Astrocyte of the hippocampus (primary cell): ENCODE data around the gene ALB.

Experiments
- DNase-seq: peaks from one replicate; pipeline ENCODE4 v3.0.0; 2011; ENCODE audit warnings: low read depth, low spot score

ALB gene

DNA sequence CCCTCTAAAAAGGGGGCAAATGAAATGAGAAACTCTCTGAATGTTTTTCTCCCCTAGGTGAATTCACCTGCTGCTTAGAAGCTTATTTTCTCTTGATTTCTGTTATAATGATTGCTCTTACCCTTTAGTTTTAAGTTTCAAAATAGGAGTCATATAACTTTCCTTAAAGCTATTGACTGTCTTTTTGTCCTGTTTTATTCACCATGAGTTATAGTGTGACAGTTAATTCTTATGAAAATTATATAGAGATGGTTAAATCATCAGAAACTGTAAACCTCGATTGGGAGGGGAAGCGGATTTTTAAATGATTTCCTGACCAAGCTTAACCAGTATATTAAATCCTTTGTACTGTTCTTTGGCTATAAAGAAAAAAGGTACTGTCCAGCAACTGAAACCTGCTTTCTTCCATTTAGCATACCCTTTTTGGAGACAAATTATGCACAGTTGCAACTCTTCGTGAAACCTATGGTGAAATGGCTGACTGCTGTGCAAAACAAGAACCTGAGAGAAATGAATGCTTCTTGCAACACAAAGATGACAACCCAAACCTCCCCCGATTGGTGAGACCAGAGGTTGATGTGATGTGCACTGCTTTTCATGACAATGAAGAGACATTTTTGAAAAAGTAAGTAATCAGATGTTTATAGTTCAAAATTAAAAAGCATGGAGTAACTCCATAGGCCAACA lies 4.2 kb downstream of the ALB start:
- no peak for DNase-seq

- no peak for DNase-seq
These were observed 5.2 kb downstream of the ALB start for GRCh38 chr4:73409012-73409862.

GRCh38 chr4:73409978-73410548 lies 6.0 kb downstream of the ALB start:
- no peak for DNase-seq

DNA sequence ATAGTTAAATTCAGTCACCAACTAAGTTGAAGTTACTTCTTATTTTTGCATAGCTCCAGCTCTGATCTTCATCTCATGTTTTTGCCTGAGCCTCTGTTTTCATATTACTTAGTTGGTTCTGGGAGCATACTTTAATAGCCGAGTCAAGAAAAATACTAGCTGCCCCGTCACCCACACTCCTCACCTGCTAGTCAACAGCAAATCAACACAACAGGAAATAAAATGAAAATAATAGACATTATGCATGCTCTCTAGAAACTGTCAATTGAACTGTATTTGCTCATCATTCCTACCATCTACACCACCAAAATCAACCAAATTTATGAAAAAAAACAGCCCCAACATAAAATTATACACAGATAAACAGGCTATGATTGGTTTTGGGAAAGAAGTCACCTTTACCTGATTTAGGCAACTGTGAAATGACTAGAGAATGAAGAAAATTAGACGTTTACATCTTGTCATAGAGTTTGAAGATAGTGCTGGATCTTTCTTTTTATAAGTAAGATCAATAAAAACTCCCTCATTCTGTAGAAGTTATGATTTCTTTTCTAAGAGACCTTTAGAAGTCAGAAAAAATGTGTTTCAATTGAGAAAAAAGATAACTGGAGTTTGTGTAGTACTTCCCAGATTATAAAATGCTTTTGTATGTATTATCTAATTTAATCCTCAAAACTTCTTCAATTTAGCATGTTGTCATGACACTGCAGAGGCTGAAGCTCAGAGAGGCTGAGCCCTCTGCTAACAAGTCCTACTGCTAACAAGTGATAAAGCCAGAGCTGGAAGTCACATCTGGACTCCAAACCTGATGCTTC lies 7.0 kb downstream of the ALB start:
- DNase-seq: no peak

- no peak for DNase-seq
These were observed 7.8 kb downstream of the ALB start for GRCh38 chr4:73411731-73412414.

DNA sequence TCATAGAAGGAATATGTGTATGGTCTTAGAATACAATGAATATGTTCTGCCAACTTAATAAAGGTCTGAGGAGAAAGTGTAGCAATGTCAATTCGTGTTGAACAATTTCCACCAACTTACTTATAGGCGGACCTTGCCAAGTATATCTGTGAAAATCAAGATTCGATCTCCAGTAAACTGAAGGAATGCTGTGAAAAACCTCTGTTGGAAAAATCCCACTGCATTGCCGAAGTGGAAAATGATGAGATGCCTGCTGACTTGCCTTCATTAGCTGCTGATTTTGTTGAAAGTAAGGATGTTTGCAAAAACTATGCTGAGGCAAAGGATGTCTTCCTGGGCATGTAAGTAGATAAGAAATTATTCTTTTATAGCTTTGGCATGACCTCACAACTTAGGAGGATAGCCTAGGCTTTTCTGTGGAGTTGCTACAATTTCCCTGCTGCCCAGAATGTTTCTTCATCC lies 9.2 kb downstream of the ALB start:
- DNase-seq: no peak

- DNase-seq: no peak
These were observed 10.8 kb downstream of the ALB start for GRCh38 chr4:73414936-73415271.

- no peak for DNase-seq
These were observed 11.7 kb downstream of the ALB start for GRCh38 chr4:73415807-73416238.

GRCh38 chr4:73416423-73417087 lies 12.5 kb downstream of the ALB start:
- no peak for DNase-seq

- no peak for DNase-seq
These were observed 13.3 kb downstream of the ALB start for GRCh38 chr4:73417342-73417741.

DNA sequence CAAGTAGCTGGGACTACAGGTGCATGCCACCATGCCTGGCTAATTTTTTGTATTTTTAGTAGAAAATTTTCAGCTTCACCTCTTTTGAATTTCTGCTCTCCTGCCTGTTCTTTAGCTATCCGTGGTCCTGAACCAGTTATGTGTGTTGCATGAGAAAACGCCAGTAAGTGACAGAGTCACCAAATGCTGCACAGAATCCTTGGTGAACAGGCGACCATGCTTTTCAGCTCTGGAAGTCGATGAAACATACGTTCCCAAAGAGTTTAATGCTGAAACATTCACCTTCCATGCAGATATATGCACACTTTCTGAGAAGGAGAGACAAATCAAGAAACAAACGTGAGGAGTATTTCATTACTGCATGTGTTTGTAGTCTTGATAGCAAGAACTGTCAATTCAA lies 13.9 kb downstream of the ALB start:
- peak; percentile 41 for DNase-seq

- no peak for DNase-seq
These were observed 14.6 kb downstream of the ALB start for GRCh38 chr4:73418677-73419076.

DNA sequence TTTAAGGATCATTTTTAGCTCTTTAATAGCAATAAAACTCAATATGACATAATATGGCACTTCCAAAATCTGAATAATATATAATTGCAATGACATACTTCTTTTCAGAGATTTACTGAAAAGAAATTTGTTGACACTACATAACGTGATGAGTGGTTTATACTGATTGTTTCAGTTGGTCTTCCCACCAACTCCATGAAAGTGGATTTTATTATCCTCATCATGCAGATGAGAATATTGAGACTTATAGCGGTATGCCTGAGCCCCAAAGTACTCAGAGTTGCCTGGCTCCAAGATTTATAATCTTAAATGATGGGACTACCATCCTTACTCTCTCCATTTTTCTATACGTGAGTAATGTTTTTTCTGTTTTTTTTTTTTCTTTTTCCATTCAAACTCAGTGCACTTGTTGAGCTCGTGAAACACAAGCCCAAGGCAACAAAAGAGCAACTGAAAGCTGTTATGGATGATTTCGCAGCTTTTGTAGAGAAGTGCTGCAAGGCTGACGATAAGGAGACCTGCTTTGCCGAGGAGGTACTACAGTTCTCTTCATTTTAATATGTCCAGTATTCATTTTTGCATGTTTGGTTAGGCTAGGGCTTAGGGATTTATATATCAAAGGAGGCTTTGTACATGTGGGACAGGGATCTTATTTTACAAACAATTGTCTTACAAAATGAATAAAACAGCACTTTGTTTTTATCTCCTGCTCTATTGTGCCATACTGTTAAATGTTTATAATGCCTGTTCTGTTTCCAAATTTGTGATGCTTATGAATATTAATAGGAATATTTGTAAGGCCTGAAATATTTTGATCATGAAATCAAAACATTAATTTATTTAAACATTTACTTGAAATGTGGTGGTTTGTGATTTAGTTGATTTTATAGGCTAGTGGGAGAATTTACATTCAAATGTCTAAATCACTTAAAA lies 15.3 kb downstream of the ALB start:
- DNase-seq: no peak

DNA sequence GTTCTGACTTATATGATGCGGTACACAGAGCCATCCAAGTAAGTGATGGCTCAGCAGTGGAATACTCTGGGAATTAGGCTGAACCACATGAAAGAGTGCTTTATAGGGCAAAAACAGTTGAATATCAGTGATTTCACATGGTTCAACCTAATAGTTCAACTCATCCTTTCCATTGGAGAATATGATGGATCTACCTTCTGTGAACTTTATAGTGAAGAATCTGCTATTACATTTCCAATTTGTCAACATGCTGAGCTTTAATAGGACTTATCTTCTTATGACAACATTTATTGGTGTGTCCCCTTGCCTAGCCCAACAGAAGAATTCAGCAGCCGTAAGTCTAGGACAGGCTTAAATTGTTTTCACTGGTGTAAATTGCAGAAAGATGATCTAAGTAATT lies 16.5 kb downstream of the ALB start:
- no peak for DNase-seq

- DNase-seq: no peak
These were observed 17.8 kb downstream of the ALB start for GRCh38 chr4:73421708-73422457.

DNA sequence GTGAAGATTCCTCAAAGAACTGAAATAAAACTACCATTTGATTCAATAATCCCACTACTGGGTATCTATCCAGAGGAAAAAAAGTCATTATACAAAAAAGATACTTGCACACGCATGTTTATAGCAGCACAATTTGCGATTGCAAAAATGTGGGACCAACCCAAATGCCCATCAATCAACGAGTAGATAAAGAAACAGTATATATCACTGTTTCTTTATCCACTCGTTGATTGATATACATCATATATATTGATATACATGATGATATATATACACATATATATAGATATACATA lies 18.3 kb downstream of the ALB start:
- DNase-seq: no peak

- DNase-seq: no peak
These were observed 19.1 kb downstream of the ALB start for GRCh38 chr4:73423184-73423583.

GRCh38 chr4:73426666-73427065 lies 22.6 kb downstream of the ALB start:
- DNase-seq: no peak

DNA sequence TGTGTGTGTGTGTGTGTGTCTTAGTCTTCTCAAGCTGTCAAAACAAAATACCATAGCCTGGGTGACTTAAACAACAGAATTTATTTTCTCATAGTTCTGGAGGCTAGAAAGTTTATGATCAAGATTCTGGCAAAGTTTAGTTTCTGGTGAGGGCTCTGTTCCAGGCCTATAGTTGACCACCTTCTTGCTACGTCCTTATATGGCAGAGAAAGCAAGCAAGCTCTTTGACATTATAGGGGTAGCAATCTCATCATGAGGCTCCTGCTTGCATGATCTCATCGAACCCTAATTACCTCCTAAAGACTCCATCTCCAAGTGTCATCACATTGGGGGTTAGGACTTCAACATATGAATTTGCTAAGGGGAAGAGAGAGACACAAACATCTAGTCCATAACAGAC lies 25.0 kb downstream of the ALB start:
- no peak for DNase-seq
